HG02870 (cell line): ENCODE measurements around the gene CDC73.
"Not testable (repeated sequence)": the region's sequence is repeated elsewhere in the genome, so short reads cannot be mapped to it uniquely, and the experiment has no call there.

Experiments used
- ATAC-seq: cut with Tn5 transposase; IDR thresholded peaks from one replicate; pipeline ENCODE4 v1.9.1; 2021; ENCODE audit warnings: mild to moderate bottlenecking, moderate library complexity; ENCODE audit not compliant: unreplicated experiment

CDC73 gene

DNA sequence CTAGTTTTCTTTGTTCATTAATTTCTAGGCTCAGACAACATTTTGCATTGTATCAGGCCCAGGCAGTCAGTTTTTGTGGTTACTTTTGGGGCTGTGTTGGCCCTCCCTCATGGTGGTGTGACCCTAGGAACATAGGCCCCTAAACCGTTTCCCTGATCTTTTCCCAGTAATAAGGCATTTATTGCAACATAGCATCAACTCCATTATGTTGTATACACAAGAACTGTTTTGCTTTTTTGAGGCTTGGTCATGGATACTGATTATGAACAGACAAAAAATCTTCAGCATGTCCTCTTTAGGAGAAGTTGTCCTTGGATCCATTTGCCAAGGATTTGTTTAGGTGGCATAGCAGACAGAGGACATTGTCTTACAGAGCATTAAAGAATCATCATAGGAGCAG lies 54.3 kb downstream of the CDC73 start:
- ATAC-seq = no peak

DNA sequence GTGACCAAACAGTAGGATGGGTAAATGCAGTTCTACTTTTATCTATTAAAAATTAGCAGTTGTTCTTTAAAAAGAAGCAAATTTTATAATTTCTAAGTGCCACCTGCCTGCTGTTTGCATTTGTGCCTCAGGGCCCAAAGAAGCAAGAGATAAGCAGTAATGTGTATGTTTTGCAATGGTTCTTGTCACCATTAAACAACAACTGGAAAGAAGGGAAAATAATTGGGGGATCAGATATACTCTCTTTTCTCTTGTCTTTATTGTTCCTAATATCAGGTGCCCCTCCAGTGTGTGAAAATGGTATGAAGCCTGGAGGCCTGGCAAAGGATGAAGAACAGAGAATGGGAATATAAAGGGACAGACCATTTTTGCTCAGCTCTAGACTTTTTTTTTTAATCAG lies 55.0 kb downstream of the CDC73 start:
- ATAC-seq = no peak

- no peak for ATAC-seq
These were observed 57.3 kb downstream of the CDC73 start for GRCh38 chr1:193179094-193179493.

- no peak for ATAC-seq
These were observed 59.7 kb downstream of the CDC73 start for GRCh38 chr1:193181536-193181935.

DNA sequence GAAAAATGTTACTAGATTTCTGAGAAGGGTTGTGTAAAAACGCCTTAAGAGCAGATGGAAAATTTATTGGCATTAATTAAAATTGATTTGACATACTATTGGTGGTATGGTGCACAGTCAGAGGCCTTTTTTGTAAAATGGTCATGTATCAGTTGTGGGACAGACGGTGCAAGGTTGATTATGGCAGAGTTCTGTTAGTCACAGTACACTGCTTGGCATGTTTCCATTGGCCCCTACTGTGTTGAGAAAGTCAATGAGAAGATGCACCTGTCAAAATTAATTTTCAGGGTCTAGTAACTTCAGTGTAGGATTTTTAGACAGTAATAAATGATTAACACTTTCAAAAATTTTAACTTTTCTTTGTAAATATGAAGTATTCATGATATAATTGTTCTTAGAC lies 60.2 kb downstream of the CDC73 start:
- ATAC-seq = no peak

DNA sequence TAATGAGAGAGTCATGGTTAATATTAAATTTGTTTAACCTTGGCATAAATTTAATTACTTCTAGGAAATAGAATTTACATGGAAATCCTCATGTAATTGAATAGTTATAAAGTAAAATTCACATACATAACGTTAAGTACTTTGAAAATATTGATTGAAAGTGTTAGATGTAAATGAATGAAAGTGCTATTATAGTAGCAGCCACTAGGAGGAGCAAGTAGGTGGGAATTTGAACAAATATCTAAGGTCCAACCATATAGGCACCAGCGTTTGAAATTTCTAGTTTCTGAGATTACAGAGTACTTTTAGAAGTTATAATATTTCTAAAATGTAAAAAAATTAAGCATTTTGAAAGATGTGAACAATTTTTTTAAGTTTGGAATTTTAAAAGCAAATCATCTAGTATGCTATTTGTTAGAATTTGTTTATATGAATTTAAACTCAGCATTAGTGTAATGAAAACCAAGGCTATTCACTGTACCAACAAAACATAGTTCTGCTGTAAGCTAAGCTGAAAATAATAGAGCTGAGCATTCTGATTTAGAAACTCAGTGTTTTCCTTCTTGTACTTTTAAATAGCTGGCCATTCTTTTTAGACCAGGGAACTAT lies 61.3 kb downstream of the CDC73 start:
- peak; percentile 64 for ATAC-seq

DNA sequence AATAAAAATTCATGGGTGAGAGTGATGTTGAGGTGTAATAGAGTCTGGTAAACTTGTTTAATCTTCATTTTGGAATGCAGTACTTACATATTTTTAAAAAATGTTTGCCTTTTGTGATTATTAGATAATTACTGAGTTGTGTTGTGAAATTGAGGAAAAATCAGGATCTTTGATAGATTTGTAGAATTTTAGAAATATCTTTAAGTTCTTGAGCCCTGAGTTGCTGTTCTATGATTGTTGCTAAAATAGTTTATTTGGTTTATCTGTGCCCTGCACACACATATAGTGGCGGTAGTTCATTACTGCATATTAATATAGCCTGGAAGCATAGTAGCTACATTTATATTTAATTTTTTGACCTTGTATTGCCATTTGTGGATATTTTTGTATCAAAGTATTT lies 62.9 kb downstream of the CDC73 start:
- ATAC-seq = no peak

GRCh38 chr1:193185211-193185610 lies 63.4 kb downstream of the CDC73 start:
- no peak for ATAC-seq

DNA sequence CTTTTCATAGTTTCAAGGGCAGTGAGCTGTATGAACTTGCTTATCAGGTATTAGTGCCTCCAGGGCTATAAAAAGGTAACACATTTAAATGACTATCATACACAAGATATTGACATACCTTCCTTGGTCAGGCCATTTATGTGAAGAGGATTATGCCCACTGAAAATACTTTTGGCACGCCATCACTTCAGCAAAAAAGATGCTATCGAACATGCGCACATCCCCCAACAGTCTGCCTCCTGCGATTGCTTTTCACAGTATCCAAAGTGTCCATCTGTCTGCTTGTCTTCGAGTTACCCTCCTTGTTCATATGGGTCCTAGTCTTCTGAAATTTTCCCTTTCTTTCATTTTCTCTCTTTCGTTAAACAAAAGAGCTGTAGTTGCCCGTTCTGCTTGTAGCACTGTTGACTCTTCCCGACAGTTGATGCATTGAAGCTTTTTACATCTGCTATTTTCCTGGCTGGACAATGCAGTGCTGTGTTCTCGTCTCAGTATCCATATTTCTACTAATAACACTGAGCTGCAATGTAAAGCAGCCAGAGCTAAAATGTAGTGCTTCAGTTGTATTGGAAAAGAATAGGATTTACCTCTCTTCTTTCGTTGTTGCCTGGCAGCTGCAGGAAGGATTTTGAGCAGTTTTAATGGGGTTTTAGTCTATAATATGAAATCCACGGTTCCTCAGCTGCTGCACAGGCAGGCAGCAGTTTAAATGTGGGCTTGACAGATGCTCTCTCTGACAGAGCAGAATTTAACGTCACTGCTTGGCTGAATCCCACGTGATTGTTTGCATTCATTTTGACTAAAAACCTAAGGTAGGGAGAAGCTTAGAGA lies 64.3 kb downstream of the CDC73 start, which contains the start of gene B3GALT2:
Gene B3GALT2 (minus strand): TSS at position 713 of the 831 bp plus-strand sequence. CDS start 5,051 bp downstream, outside the sequence.
- no peak for ATAC-seq

DNA sequence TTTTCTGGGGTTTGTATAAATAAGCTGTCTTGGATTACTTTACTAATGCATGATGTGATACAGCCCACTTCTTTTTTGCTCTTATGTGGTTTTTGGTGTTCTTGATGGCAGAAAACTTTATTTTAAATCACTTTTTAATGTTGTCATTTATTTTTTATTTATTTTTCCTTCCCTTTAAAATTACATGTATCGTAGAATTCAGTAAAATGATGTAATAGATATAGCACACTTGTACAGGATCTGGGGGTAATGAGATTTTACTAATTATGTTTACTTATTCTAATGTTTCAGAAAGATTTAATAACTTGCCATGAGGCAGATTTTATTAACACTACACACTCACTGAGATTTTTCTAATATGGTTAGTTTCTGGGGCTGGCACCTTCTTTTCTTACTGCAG lies 65.3 kb downstream of the CDC73 start:
- ATAC-seq = no peak

DNA sequence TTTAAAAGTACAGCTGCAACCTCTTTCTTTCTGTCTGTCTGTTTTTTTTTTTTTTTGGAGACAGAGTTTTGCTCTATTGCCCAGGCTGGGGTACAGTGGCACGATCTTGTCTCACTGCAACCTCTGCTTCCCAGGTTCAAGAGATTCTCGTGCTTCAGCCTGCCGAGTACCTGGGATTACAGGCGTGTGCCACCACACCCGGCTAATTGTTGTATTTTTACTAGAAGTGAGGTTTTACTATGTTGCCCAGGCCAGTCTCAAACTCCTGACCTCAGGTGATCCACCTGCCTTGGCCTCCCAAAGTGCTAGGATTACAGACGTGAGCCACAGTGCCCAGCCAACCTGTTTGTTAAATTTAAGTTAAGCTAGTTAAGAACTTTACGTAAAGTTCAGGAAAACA lies 67.1 kb downstream of the CDC73 start:
- not testable (repeated sequence) for ATAC-seq

GRCh38 chr1:193189442-193190095 lies 67.7 kb downstream of the CDC73 start:
- no peak for ATAC-seq

DNA sequence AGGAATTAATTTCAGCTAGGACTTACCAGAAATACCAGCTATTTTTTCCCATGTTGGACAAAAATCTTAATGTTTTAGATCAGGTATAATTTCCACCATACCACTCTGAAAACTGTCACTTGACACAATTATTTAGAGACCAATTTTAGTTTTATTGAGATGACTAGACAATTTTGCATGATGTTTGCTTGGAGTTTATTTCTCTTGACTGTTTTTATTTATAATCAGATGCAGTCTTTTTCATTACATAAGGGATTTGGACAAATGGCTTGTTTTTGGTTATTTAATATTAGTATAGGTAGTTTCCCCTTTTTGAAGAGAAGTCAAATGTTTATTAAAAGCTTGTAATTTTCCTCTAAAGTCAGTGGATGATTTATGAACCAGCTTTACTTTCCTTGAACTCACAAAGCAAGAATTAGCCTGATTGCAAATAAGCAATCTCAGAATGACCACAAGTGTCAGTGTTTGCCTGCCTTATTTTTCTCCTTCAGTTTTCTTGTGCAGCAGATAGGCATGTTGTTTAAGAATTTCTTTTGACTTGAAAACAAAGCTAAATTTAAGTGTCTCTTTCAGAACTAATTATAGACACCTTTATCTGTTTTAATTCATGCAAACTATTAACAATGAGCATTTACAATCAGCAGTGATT lies 68.4 kb downstream of the CDC73 start:
- peak; percentile 49 for ATAC-seq

DNA sequence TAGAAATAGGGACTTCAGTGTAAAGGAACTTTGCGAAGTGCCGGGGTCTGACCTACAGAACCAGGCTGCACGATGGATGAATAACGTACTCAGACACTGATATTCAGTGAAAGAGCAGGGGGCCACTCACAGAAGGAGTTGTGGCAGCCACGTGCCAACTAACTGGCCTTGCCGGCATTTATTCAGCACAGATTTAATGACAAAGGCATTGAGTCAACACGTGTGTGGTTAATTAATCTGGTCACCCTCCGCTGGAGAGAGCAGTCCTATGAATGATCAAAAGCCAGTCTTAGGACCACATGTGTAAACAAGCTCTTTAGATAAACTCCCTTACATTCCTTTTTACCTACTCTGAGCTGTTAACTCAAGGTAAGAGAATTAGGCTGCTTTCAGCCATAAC lies 70.8 kb downstream of the CDC73 start:
- no peak for ATAC-seq

- no peak for ATAC-seq
These were observed 78.1 kb downstream of the CDC73 start for GRCh38 chr1:193199940-193200339.

- no peak for ATAC-seq
These were observed 79.2 kb downstream of the CDC73 start for GRCh38 chr1:193201021-193201420.

GRCh38 chr1:193210996-193211395 lies 89.2 kb downstream of the CDC73 start:
- ATAC-seq = no peak

DNA sequence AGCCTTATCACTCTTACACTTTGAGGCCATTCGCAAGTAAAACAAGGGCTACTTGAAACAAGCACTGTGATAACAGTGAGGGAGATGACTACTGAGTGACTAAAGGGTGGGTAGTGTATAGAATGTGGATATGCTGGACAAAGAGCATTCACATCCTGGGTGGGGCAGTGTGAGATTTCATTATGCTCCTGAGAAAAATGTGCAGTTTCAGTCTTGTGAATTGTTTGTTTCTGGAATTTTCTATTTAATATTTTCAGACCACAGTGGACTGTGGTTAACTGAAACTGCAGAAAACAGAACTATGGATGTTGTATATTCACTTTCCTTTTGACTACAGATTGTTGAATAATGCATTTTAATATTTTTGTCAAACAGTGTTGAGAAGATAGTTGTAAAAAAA lies 89.7 kb downstream of the CDC73 start:
- ATAC-seq = peak; percentile 79

GRCh38 chr1:193212637-193213036 lies 90.8 kb downstream of the CDC73 start:
- ATAC-seq = no peak

GRCh38 chr1:193213998-193214397 lies 92.2 kb downstream of the CDC73 start:
- ATAC-seq = no peak

DNA sequence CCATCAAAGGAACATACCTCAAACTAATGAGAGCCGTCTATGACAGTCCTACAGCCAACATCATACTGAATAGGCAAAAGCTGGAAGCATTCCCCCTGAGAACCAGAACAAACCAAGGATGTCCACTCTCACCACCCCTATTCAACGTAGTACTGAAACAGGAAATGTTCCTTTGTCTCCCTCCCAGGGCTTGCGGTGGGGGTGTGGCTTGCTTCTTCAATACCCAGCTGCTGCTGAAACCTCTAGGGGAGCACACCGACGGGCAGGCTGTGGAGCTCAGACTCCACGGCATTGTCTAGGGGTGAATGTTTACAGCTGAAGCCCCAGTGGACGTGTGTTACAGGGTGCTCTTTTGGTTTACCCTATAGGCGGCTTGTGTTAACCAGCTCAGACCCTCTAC lies 95.1 kb downstream of the CDC73 start:
- no peak for ATAC-seq
